Osteoblast (primary cell): Measurements from ENCODE around the gene DEPDC4. TPM values are rescaled to one million over a fixed set of nuclear protein-coding genes. Genes with fewer than 3 reads are reported as not detected.

Experiments used
- DNase-seq: peaks from one replicate; pipeline ENCODE4 v3.0.0; 2011; ENCODE audit warnings: low spot score, mixed read lengths; ENCODE audit not compliant: insufficient read length; ENCODE audit errors: missing footprints
- H2AFZ ChIP-seq: 2 replicates; pipeline ENCODE4 v1.6.0; 2011; ENCODE audit warnings: mild to moderate bottlenecking, low read length
- H3K27ac ChIP-seq: 2 replicates; pipeline ENCODE4 v1.5.1; 2011; ENCODE audit warnings: mild to moderate bottlenecking, low read depth, low read length, moderate library complexity
- H3K27me3 ChIP-seq: 2 replicates; pipeline ENCODE4 v1.6.0; 2012; ENCODE audit warnings: mild to moderate bottlenecking, control low read depth, inconsistent platforms, low read length, moderate library complexity; ENCODE audit not compliant: insufficient read depth
- H3K36me3 ChIP-seq: 2 replicates; pipeline ENCODE4 v1.5.1; 2011; ENCODE audit warnings: mild to moderate bottlenecking, low read length, control low read depth, moderate library complexity; ENCODE audit not compliant: insufficient read depth
- H3K4me1 ChIP-seq: 2 replicates; pipeline ENCODE4 v1.5.1; 2011; ENCODE audit warnings: mild to moderate bottlenecking, low read length, control low read depth, moderate library complexity; ENCODE audit not compliant: insufficient read depth
- H3K4me2 ChIP-seq: 2 replicates; pipeline ENCODE4 v1.6.0; 2011; ENCODE audit warnings: mild to moderate bottlenecking, low read length; ENCODE audit not compliant: insufficient read depth
- H3K4me3 ChIP-seq: fragments of 200-600 bp; sonication (generic); 3 replicates; pipeline ENCODE4 v1.5.1; 2012; ENCODE audit warnings: mild to moderate bottlenecking, low read length, inconsistent platforms; ENCODE audit not compliant: insufficient read depth
- H3K79me2 ChIP-seq: 2 replicates; pipeline ENCODE4 v1.6.0; 2012; ENCODE audit warnings: mild to moderate bottlenecking, low read length, control low read depth, inconsistent platforms; ENCODE audit not compliant: insufficient read depth
- H3K9me3 ChIP-seq: 2 replicates; pipeline ENCODE4 v1.5.1; 2011; ENCODE audit warnings: low read depth, low read length, control low read depth
- H4K20me1 ChIP-seq: 2 replicates; pipeline ENCODE4 v1.6.0; 2012; ENCODE audit warnings: mild to moderate bottlenecking, low read length, control low read depth; ENCODE audit not compliant: insufficient read depth
- small RNA-seq: library from RNA; depleted of rRNA; stranded (forward); fragments of <200 nt; gene quantifications from one replicate; pipeline ENCODE3, GENCODE V24; 2012
- total RNA-seq: library from RNA; depleted of rRNA; stranded (reverse); fragments of >200 nt; gene quantifications from 2 replicates; pipeline ENCODE4 v1.2.3, GENCODE V29; 2012
- TF ChIP-seq, protein P1 (sequence below): IDR thresholded peaks from 2 replicates; pipeline ENCODE4 v1.5.1; 2011; ENCODE audit warnings: mild to moderate bottlenecking, low read depth, low read length, moderate library complexity; ENCODE audit errors: extremely low read depth

The DEPDC4 gene
- total RNA-seq, 1 donor, result 0.36 TPM

GRCh38 chr12:100193085-100193484, 73.8 kb downstream of the DEPDC4 start:
- no peak overlapping the region for H2AFZ ChIP-seq
- no peaks in the 10 kb centered on the region for H3K27me3 ChIP-seq
- DNase-seq, result no peak
- no peaks in the 10 kb centered on the region for H3K9me3 ChIP-seq
- no peaks in the 10 kb centered on the region for H4K20me1 ChIP-seq
- no peak overlapping the region for H3K4me3 ChIP-seq
- TF ChIP-seq, protein P1, sequence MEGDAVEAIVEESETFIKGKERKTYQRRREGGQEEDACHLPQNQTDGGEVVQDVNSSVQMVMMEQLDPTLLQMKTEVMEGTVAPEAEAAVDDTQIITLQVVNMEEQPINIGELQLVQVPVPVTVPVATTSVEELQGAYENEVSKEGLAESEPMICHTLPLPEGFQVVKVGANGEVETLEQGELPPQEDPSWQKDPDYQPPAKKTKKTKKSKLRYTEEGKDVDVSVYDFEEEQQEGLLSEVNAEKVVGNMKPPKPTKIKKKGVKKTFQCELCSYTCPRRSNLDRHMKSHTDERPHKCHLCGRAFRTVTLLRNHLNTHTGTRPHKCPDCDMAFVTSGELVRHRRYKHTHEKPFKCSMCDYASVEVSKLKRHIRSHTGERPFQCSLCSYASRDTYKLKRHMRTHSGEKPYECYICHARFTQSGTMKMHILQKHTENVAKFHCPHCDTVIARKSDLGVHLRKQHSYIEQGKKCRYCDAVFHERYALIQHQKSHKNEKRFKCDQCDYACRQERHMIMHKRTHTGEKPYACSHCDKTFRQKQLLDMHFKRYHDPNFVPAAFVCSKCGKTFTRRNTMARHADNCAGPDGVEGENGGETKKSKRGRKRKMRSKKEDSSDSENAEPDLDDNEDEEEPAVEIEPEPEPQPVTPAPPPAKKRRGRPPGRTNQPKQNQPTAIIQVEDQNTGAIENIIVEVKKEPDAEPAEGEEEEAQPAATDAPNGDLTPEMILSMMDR, result no peak
- no peaks in the 10 kb centered on the region for H3K79me2 ChIP-seq
- H3K4me1 ChIP-seq, result no peaks in the 10 kb centered on the region
- H3K4me2 ChIP-seq, result no peak overlapping the region
- no peaks in the 10 kb centered on the region for H3K36me3 ChIP-seq
- no peak overlapping the region for H3K27ac ChIP-seq

Small RNAs within 50 kb of the gene (small RNA-seq; reads per million reads assigned to genes)
- gene RF00019, result not detected

Other genes starting within 250 kb of the DEPDC4 start
- 55.7 and 64.8 TPM in 2 replicates for gene BLTP3B, start 124.2 kb downstream of the DEPDC4 start, total RNA-seq
- gene ACTR6, start 66.3 kb downstream of the DEPDC4 start, total RNA-seq, result 13.6 and 19.2 TPM in 2 replicates
- 64.4 and 69.8 TPM in 2 replicates for gene SCYL2, start 98 bp upstream of the DEPDC4 start, total RNA-seq
- gene SLC17A8, start 90.0 kb upstream of the DEPDC4 start, total RNA-seq, result not detected in 2 replicates
- not detected in 2 replicates for gene NR1H4, start 206.8 kb upstream of the DEPDC4 start, total RNA-seq